Upper lobe of right lung (tissue), 1 donor: Measurements from ENCODE around the gene AFAP1L2. TPM values are rescaled to one million over a fixed set of nuclear protein-coding genes. Genes with fewer than 3 reads are reported as not detected.

Experiments used
- ATAC-seq: fragments of 200-7000 bp; cut with Tn5 transposase; one replicate; pipeline ENCODE4 v1.9.1; 2020; ENCODE audit warnings: mild to moderate bottlenecking, moderate library complexity
- DNase-seq: peaks from one replicate; pipeline ENCODE4 v3.0.0-alpha.2; 2020
- H3K27ac ChIP-seq: fragments of 200-600 bp; one replicate; pipeline ENCODE4 v1.8.0; 2022
- H3K27me3 ChIP-seq: fragments of 200-600 bp; one replicate; pipeline ENCODE4 v1.8.0; 2022; ENCODE audit warnings: mild to moderate bottlenecking
- H3K36me3 ChIP-seq: fragments of 200-600 bp; one replicate; pipeline ENCODE4 v1.8.0; 2022
- H3K4me1 ChIP-seq: fragments of 200-600 bp; one replicate; pipeline ENCODE4 v1.8.0; 2022
- H3K4me3 ChIP-seq: fragments of 200-600 bp; one replicate; pipeline ENCODE4 v1.8.0; 2022; ENCODE audit warnings: mild to moderate bottlenecking
- H3K9me3 ChIP-seq: fragments of 200-600 bp; one replicate; pipeline ENCODE4 v1.8.0; 2022
- intact Hi-C: fragments of 100-400 bp; cut with DNase I; formaldehyde crosslinking; loops from one replicate; pipeline ENCODE4 v1.11.0; 2022
- total RNA-seq: library from RNA; stranded (reverse); fragmentation: NEBNext Ultra II Directional; extraction: Animal tissue kit (Norgen Biotek cat#: 25700); gene quantifications from one replicate; pipeline ENCODE4 v1.2.1, GENCODE V29; 2021
- TF ChIP-seq, protein P1 (sequence below): fragments of 200-600 bp; IDR thresholded peaks from one replicate; pipeline ENCODE4 v1.8.0; 2022; ENCODE audit warnings: antibody characterized with exemption
- donor health status: DM: no; HTN: yes; CAD: no; lungs with severe emphysema.

The AFAP1L2 gene
- total RNA-seq, 1 donor from 2014 or later: 10.1 TPM

DNA sequence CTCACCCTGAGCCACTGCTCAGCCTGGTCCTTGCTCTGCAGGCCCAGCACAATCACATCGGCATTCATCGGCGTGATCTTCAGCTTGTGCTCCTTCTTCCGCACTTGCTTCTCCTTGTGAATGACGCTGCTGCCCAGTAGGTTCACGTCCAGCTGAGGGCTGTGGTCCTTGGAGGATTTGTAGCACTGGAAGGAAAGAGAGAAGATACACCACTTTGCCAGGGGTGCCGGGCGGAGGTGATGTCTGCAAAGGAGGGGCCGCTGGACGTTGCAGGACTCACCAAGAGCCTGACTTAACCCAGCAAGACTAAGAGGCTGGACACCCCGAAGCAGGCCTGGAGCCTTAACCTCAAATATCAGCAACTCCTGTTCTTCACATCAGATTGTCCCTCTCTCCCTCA, 90.4 kb downstream of the AFAP1L2 start:
- no peak for DNase-seq

DNA sequence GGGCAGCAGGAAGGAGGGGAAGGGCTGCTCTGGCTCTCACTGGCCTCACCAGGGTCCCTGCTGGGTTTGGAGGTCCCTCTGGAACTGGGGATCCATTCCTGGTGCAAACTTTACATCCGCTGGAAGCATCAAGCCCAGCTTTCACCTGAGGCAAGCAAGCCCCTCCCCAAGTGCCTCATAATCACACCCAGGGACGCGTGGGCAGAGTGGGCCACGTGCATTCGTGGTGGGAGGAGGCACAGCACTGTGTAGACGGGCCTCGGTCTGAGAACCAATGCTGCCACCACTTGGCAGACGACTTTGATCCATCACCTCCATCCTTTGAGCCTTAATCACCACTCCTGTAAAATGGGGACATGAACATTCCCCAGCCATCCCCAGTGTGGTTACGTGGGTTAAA, 91.2 kb downstream of the AFAP1L2 start:
- Histone ChIP-seq H3K36me3 (no peaks in the 10 kb centered on the region), H3K27ac (no peak overlapping the region), H3K4me3 (no peak overlapping the region), H3K27me3 (no peaks in the 10 kb centered on the region), H3K9me3 (no peaks in the 10 kb centered on the region), H3K4me1 (no peaks in the 10 kb centered on the region)
- intact Hi-C loops: no loop called here
- TF ChIP-seq, protein P1, sequence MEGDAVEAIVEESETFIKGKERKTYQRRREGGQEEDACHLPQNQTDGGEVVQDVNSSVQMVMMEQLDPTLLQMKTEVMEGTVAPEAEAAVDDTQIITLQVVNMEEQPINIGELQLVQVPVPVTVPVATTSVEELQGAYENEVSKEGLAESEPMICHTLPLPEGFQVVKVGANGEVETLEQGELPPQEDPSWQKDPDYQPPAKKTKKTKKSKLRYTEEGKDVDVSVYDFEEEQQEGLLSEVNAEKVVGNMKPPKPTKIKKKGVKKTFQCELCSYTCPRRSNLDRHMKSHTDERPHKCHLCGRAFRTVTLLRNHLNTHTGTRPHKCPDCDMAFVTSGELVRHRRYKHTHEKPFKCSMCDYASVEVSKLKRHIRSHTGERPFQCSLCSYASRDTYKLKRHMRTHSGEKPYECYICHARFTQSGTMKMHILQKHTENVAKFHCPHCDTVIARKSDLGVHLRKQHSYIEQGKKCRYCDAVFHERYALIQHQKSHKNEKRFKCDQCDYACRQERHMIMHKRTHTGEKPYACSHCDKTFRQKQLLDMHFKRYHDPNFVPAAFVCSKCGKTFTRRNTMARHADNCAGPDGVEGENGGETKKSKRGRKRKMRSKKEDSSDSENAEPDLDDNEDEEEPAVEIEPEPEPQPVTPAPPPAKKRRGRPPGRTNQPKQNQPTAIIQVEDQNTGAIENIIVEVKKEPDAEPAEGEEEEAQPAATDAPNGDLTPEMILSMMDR: no peak
- no peak for ATAC-seq
- DNase-seq: no peak

More for the DNA sequence above, 90.4 kb downstream of the AFAP1L2 start:
- intact Hi-C loops: no loop called here
- H3K27me3 ChIP-seq: no peaks in the 10 kb centered on the region
- H3K36me3 ChIP-seq: no peaks in the 10 kb centered on the region
- H3K4me1 ChIP-seq: no peaks in the 10 kb centered on the region
- ATAC-seq: no peak
- no peak overlapping the region for H3K27ac ChIP-seq
- H3K4me3 ChIP-seq: no peak overlapping the region
- TF ChIP-seq, protein P1: no peak
- no peaks in the 10 kb centered on the region for H3K9me3 ChIP-seq

DNA sequence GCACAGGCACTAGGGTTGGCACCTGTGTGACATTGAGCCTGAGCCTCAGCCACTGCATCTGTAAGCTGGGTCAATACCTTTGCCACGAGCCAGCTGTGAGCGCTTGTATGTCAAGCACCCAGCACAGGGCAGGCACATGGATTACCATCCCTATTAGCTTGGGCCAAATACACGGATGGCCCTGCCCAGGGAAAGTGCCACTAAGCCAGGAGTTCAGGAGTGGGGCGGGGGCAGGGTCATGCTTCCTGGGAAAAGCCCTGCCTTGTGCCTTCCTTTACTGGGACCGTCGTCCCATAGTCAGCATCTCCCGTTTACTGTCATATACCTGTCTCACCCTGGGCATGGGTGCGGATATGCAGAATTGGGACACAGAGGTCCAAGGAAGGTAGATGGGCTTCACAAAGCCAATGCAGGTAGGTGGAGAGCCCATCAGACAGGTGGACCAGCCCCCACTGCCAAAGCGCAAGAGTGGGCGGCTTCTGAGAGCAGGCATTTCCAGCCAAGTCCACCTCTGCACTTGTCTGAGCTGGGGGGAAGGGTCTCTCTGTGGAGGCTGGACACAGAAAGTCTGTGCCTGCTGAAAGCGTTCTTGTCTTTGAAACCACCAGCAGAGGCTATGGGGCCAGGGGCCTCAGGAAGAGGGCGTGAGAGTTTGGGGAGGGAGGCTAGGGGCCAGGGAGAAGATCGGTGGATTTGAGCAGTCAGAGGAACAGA, 92.6 kb downstream of the AFAP1L2 start:
- TF ChIP-seq, protein P1: no peak
- peak; percentile 29 for DNase-seq
- intact Hi-C loops: no loop called here

DNA sequence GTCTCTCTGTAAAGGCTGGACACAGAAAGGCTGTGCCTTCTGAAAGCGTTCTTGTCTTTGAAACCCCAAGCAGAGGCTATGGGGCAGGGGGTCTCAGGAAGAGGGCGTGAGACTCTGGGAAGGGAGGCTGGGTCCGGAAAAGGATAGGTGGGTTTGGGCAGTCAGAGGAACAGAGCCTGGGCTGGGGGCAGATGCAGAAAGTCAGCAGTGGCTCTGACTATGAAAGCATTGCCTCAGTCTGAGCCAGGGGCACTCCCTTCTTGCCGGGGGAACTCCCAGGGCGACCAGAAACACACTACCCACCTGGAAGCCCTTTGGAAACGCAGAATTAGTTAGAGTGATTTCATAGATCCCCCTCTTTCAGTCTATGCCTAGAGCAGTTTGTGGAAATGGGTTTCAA, 93.3 kb downstream of the AFAP1L2 start:
- no peak for ATAC-seq
- intact Hi-C loops: no loop called here
- no peaks in the 10 kb centered on the region for H3K27me3 ChIP-seq
- H3K27ac ChIP-seq: no peak overlapping the region
- no peaks in the 10 kb centered on the region for H3K36me3 ChIP-seq
- DNase-seq: no peak
- H3K4me3 ChIP-seq: no peak overlapping the region
- TF ChIP-seq, protein P1: no peak
- no peaks in the 10 kb centered on the region for H3K9me3 ChIP-seq
- H3K4me1 ChIP-seq: no peaks in the 10 kb centered on the region

More for the DNA sequence above, 92.6 kb downstream of the AFAP1L2 start:
- no peaks in the 10 kb centered on the region for H3K36me3 ChIP-seq
- H3K9me3 ChIP-seq: no peaks in the 10 kb centered on the region
- H3K27me3 ChIP-seq: no peaks in the 10 kb centered on the region
- no peak overlapping the region for H3K27ac ChIP-seq
- no peak for ATAC-seq
- no peaks in the 10 kb centered on the region for H3K4me1 ChIP-seq
- no peak overlapping the region for H3K4me3 ChIP-seq

DNA sequence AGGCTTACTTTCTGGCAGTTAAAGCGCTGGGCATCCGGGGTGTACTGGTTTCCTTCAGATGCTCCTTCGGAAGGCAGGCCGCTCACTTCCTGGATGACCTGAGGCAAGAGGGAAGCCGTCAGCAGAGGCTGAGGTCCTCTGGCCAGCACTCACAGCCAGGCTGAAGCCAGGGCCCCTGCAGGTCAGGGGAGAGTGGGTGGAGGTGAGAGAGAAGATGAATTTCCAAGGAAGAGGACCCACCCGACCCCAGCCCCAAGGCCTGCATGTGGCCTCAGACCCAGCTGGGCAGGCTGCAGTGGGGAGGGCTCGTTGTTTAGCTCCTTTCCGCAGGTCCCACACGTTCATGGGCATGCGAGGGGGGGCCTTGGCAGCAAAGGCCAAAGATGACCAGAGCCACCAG, 94.0 kb downstream of the AFAP1L2 start:
- ATAC-seq (no peak), DNase-seq (no peak)
- TF ChIP-seq, protein P1: no peak
- Histone ChIP-seq H3K9me3 (no peaks in the 10 kb centered on the region), H3K27me3 (no peaks in the 10 kb centered on the region), H3K4me1 (no peaks in the 10 kb centered on the region), H3K36me3 (no peaks in the 10 kb centered on the region), H3K27ac (no peak overlapping the region), H3K4me3 (no peak overlapping the region)
- intact Hi-C loops: no loop called here

DNA sequence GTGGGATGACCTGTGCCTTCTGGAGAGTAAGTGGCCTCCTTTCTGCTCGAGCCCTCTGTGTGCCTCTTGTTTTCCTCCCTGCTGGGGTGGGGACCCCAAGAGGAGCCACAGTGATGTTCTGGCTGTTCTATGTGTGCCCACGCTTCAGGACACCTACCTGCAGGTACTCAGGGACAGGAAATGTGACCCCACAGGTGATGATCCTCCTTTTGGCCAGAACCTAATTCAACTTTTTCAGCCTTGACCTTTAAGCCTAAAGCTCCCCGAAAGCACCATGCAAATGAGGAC, 95.0 kb downstream of the AFAP1L2 start:
- Histone ChIP-seq H3K9me3 (no peaks in the 10 kb centered on the region), H3K27me3 (no peaks in the 10 kb centered on the region), H3K4me3 (no peak overlapping the region), H3K27ac (no peak overlapping the region), H3K36me3 (no peaks in the 10 kb centered on the region), H3K4me1 (peaks cover 4% of the 10 kb centered on the region)
- intact Hi-C loops: no loop called here
- TF ChIP-seq, protein P1: no peak
- DNase-seq (peak; percentile 18), ATAC-seq (no peak)
